RWPE1 (cell line): ENCODE data around the gene UBXN4.
A peak's percentile ranks its signal among the peaks of the same experiment; 100 is the strongest.
"Not testable (repeated sequence)": the region's sequence is repeated elsewhere in the genome, so short reads cannot be mapped to it uniquely, and the experiment has no call there.

Experiments
- CTCF ChIA-PET: fragments of 350-600 bp; sonication (Branson Sonifier 250); formaldehyde crosslinking; extraction: SDS; loops from one replicate; lab custom pipeline; 2021; lab: Yijun Ruan, JAX
- POLR2A ChIA-PET: fragments of 400-600 bp; formaldehyde crosslinking; extraction: SDS; loops from one replicate; lab custom pipeline; 2020; ENCODE audit warnings: antibody characterized with exemption; ENCODE audit not compliant: low non-redundant PET; lab: Yijun Ruan, JAX
- DNase-seq: peaks from one replicate; pipeline ENCODE4 v3.0.0; 2012; ENCODE audit warnings: low spot score
- H3K27ac ChIP-seq: fragments of 450-650 bp; 2 replicates; pipeline ENCODE4 v1.5.1; 2017
- TF ChIP-seq, protein P1 (sequence below): fragments of 450-650 bp; conservative IDR thresholded peaks from 2 replicates; pipeline ENCODE4 v1.5.1; 2017; ENCODE audit warnings: low read depth, mild to moderate bottlenecking

UBXN4 gene

DNA sequence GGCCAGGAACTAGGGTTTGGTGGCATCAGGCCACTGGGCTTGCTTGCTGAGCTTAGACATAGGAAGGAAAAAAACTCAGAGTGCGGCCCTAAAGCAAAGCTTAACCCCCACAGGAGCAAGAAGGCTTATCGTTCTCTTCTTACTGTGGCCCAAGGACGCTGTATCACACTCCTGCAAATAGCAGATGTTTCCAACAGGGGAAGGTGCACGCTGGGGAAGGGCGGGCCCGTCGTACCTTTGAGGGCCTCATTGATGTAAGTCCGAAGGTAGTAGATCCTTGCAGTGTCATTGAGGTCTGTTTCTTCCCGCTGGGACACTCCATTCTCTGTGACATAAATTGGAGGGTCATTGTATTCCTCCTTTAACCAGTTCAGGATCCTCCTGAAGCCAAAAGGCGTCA is 48.8 kb downstream of the UBXN4 start:
- POLR2A ChIA-PET: no interaction called here
- CTCF ChIA-PET: no interaction called here
- no peak for DNase-seq
- H3K27ac ChIP-seq: no peak overlapping the region
- TF ChIP-seq, protein P1, sequence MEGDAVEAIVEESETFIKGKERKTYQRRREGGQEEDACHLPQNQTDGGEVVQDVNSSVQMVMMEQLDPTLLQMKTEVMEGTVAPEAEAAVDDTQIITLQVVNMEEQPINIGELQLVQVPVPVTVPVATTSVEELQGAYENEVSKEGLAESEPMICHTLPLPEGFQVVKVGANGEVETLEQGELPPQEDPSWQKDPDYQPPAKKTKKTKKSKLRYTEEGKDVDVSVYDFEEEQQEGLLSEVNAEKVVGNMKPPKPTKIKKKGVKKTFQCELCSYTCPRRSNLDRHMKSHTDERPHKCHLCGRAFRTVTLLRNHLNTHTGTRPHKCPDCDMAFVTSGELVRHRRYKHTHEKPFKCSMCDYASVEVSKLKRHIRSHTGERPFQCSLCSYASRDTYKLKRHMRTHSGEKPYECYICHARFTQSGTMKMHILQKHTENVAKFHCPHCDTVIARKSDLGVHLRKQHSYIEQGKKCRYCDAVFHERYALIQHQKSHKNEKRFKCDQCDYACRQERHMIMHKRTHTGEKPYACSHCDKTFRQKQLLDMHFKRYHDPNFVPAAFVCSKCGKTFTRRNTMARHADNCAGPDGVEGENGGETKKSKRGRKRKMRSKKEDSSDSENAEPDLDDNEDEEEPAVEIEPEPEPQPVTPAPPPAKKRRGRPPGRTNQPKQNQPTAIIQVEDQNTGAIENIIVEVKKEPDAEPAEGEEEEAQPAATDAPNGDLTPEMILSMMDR: no peak

DNA sequence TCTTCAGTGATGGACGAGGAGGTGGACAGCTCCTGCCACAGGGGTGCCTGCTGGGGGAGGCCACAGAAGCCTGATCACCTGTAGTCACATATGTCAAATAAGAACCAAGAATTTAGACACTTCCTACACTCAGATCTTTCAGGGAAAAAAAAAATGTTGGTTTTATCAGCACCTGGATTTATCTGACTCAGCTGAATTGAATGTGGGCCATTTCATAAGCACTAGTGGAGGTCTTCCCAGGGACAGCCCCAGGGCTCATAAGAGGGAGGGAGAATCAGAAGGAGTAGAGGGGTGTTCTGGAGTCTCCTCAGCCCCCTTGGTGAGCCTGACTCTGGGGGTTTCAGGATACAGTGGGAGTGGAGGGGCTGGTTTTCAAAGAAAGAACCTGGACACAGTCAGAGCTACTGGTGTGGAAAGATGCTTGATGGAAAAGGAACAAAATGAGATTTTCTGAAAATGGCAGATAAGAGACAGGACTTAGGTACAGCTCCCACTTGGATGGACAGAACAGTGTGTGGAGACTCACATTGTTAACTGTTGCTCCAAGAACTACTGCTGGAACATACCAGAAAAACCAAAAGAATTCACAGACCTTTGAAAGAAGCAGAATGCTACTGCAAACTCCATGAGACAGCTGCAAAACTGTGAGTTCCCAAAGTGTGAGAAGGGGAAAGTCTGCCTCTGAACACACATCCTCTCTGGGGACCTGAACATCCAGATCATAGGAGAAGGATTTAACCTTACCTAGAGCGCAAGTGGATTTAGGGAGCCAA is 49.9 kb downstream of the UBXN4 start:
- ChIA-PET CTCF (no interaction called here), POLR2A (no interaction called here)
- TF ChIP-seq, protein P1: no peak
- H3K27ac ChIP-seq: no peak overlapping the region
- no peak for DNase-seq

DNA sequence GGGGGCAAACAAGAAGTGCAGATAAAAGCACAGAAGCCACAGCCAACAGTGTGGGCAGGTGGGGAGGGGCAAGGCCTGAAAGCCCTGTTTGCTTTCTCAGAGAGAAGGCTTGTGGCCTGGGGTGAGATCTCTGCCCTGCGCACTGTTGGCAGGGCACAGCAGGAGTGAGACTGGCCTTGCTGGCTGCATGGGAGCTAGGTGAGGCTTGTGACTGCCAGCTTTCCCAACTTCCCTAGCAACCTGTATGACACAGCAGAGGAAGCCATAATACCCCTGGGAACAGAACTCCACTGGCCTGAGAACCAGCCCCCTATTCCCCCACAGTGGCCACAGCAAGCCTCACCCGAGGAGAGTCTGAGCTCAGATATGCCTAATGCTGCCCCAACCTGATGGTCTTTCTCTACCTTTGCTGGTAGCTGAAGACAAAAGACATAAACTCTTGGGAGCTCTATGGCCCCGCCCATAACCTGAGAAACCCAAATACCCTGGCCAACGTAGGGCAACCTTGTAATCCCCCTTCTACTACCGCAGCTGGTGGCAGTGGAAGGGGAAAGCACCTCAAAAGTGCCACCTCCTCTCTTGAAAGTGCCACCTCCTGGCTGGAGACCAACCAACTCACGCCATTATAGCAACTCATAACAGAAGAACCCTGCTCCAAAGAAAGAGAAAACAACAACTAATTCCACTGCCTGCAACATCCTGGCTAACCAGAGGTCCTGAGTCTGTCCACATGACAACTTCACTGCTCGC is 50.9 kb downstream of the UBXN4 start:
- ChIA-PET POLR2A (no interaction called here), CTCF (interaction anchor here (0.6 kb wide), 1 partner anchor 9 kb away, joined by 3 read pairs; no protein-coding TSS in a partner anchor)
- no peak overlapping the region for H3K27ac ChIP-seq
- TF ChIP-seq, protein P1: no peak
- no peak for DNase-seq

DNA sequence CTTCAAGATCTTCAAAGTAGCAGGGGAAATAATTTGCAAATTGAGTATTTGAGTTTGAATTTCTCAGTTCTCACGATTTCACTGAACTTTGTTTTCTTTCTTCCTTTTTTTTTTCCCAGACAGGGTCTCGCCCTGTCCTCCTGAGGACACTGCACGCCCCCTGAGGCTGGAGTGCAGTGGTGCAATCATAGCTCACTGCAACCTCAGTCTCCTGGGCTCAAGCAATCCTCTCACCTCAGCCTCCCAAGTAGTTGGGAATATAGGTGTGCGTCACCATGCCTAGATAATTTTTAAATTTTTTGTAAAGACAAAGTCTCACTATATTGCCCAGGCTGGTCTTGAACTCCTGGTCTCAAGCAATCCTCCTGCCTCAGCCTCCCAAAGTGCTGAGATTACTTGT is 54.0 kb downstream of the UBXN4 start:
- DNase-seq, CTCF ChIA-PET, POLR2A ChIA-PET, H3K27ac ChIP-seq: not testable (repeated sequence)

DNA sequence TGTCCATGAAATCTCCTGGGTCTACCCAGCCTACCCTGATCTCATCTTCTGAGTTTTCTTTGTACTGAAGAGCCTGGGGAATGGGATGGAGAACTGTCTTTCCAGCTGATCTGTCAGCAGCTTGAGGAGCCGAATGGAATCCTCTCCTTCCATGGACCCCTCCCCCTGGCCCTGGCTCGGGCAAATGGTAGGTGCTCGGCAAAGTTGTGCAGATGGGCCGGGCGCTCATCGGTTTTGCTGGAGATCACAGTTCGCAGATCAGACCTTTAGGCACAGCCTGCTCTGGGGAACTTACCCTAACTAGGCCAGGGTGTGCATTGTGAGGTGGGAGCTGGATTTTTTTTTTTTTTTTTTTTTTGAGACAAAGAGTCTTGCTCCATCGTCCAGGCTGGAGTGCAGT is 55.0 kb downstream of the UBXN4 start:
- POLR2A ChIA-PET: no interaction called here
- CTCF ChIA-PET: interaction anchor here (1.3 to 1.4 kb wide), 2 partner anchors 9 to 13 kb away, joined by 3 to 4 read pairs; no protein-coding TSS in a partner anchor

DNA sequence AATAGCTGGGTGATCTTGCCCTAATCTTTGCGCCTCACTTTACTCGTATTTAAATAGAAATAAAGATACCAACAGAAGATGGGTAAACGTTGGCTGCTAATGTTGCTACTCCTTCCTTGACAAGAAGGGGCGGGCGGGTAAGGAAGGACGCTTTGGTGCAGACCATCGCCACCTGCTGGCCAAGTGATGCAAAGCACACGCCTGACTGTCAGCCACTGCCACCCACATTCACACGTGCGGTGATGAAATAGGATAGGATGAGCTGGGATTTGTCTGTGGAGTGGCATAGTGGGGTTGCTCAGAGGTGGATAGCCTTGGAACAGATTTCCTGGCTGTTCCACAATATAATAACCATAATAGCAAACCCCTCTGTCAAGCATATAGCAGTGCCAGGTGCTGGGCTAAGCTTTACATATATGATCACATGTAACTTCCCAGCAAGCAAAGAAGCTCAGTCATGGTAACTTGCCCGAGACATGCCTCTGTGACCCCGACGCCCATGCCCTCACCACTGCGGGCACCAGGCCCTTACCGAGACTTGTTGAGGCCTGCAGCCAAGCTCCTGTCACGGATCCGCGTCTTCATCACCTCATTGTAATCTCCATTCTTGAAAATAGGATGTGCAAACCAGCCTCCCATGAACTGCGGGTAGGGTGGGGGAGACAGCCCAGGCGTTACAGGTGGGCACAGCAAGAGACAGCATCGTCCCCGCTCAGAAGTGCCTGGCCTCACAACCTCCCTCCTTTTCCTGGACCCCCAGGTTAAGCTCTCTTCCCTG is 56.0 kb downstream of the UBXN4 start:
- DNase-seq: peak; percentile 71
- POLR2A ChIA-PET: no interaction called here
- TF ChIP-seq, protein P1: peak; percentile 77

More for the DNA sequence above, 55.0 kb downstream of the UBXN4 start:
- DNase-seq: no peak
- TF ChIP-seq, protein P1: no peak
- H3K27ac ChIP-seq: no peak overlapping the region

More for the DNA sequence above, 56.0 kb downstream of the UBXN4 start:
- H3K27ac ChIP-seq: peak overlapping the region; percentile 39; the same call in 1 of the 2 replicates
- CTCF ChIA-PET: interaction anchor here (0.6 to 1.4 kb wide), 11 partner anchors 8 to 793 kb away, joined by 3 to 5 read pairs (median 4); no protein-coding TSS in a partner anchor
